GM18870 (cell line): ENCODE measurements around the gene LARGE1.

Experiments used
- ATAC-seq: cut with Tn5 transposase; IDR thresholded peaks from one replicate; pipeline ENCODE4 v1.9.1; 2021; ENCODE audit warnings: moderate library complexity; ENCODE audit not compliant: unreplicated experiment

The LARGE1 gene

GRCh38 chr22:33887173-33887572 is 33.1 kb downstream of the LARGE1 start:
- no peak for ATAC-seq

GRCh38 chr22:33886696-33887095 is 33.6 kb downstream of the LARGE1 start:
- no peak for ATAC-seq

GRCh38 chr22:33884829-33885228 is 35.4 kb downstream of the LARGE1 start:
- no peak for ATAC-seq

GRCh38 chr22:33883961-33884808 is 36.1 kb downstream of the LARGE1 start:
- no peak for ATAC-seq

- no peak for ATAC-seq
Measured at GRCh38 chr22:33883561-33883960, 36.7 kb downstream of the LARGE1 start.

- ATAC-seq, result no peak
Measured at GRCh38 chr22:33882991-33883390, 37.3 kb downstream of the LARGE1 start.

GRCh38 chr22:33880986-33881385 is 39.3 kb downstream of the LARGE1 start:
- no peak for ATAC-seq

- ATAC-seq, result no peak
Measured at GRCh38 chr22:33879796-33880195, 40.5 kb downstream of the LARGE1 start.

- no peak for ATAC-seq
Measured at GRCh38 chr22:33875316-33875715, 45.0 kb downstream of the LARGE1 start.

- ATAC-seq, result no peak
Measured at GRCh38 chr22:33874206-33874605, 46.1 kb downstream of the LARGE1 start.

- no peak for ATAC-seq
Measured at GRCh38 chr22:33873666-33874065, 46.6 kb downstream of the LARGE1 start.

GRCh38 chr22:33873186-33873585 is 47.1 kb downstream of the LARGE1 start:
- no peak for ATAC-seq

GRCh38 chr22:33871935-33872334 is 48.3 kb downstream of the LARGE1 start:
- no peak for ATAC-seq

- no peak for ATAC-seq
Measured at GRCh38 chr22:33869946-33870345, 50.3 kb downstream of the LARGE1 start.

GRCh38 chr22:33867971-33868370 is 52.3 kb downstream of the LARGE1 start:
- no peak for ATAC-seq

GRCh38 chr22:33867118-33867866 is 53.0 kb downstream of the LARGE1 start:
- no peak for ATAC-seq

GRCh38 chr22:33866511-33866910 is 53.8 kb downstream of the LARGE1 start:
- ATAC-seq, result no peak

- no peak for ATAC-seq
Measured at GRCh38 chr22:33865996-33866395, 54.3 kb downstream of the LARGE1 start.

- no peak for ATAC-seq
Measured at GRCh38 chr22:33865248-33865647, 55.0 kb downstream of the LARGE1 start.

GRCh38 chr22:33864723-33865130 is 55.5 kb downstream of the LARGE1 start:
- no peak for ATAC-seq

GRCh38 chr22:33861216-33861875 is 58.9 kb downstream of the LARGE1 start:
- ATAC-seq, result no peak

- ATAC-seq, result no peak
Measured at GRCh38 chr22:33860386-33860785, 59.9 kb downstream of the LARGE1 start.
